DOHH2 (cell line): ENCODE measurements around the gene DYNLT5.
"Not testable (repeated sequence)": the region's sequence is repeated elsewhere in the genome, so short reads cannot be mapped to it uniquely, and the experiment has no call there.

Experiments used
- H3F3A ChIP-seq: fragments of 200-600 bp; sonication (generic), shearing (Covaris generic); 2 replicates; pipeline ENCODE4 v1.6.0; 2016; ENCODE audit warnings: antibody characterized with exemption, mild to moderate bottlenecking; ENCODE audit not compliant: control insufficient read depth, insufficient read depth
- H3K27ac ChIP-seq: fragments of 200-600 bp; sonication (generic); 2 replicates; pipeline ENCODE4 v1.5.1; 2014; ENCODE audit warnings: low read depth, mild to moderate bottlenecking, low read length, moderate library complexity
- H3K27me3 ChIP-seq: fragments of 200-600 bp; sonication (generic); 2 replicates; pipeline ENCODE4 v1.6.1; 2014; ENCODE audit warnings: mild to moderate bottlenecking, low read length, mixed read lengths; ENCODE audit not compliant: control insufficient read depth
- H3K36me3 ChIP-seq: fragments of 200-600 bp; sonication (generic); 2 replicates; pipeline ENCODE4 v1.6.1; 2014; ENCODE audit warnings: mild to moderate bottlenecking, low read length, moderate library complexity, mixed read lengths; ENCODE audit not compliant: control insufficient read depth
- H3K4me1 ChIP-seq: fragments of 200-600 bp; sonication (generic); 2 replicates; pipeline ENCODE4 v1.6.1; 2014; ENCODE audit warnings: mild to moderate bottlenecking, low read length, mixed read lengths; ENCODE audit not compliant: control insufficient read depth
- H3K4me2 ChIP-seq: fragments of 200-600 bp; sonication (generic); 2 replicates; pipeline ENCODE4 v1.6.0; 2014; ENCODE audit warnings: mild to moderate bottlenecking, low read length, moderate library complexity
- H3K4me3 ChIP-seq: fragments of 200-600 bp; sonication (generic); 2 replicates; pipeline ENCODE4 v1.5.1; 2014; ENCODE audit warnings: mild to moderate bottlenecking, low read length, mixed read lengths
- H3K79me2 ChIP-seq: fragments of 200-600 bp; sonication (generic); 2 replicates; pipeline ENCODE4 v1.6.1; 2014; ENCODE audit warnings: mild to moderate bottlenecking, low read length, mixed read lengths; ENCODE audit not compliant: control insufficient read depth
- H3K9me2 ChIP-seq: fragments of 200-600 bp; sonication (generic); replicated peaks from 2 replicates; pipeline ENCODE4 v1.6.1; 2014; ENCODE audit warnings: mild to moderate bottlenecking, low read length, mixed read lengths; ENCODE audit not compliant: control insufficient read depth
- H3K9me3 ChIP-seq: fragments of 200-600 bp; sonication (generic); 2 replicates; pipeline ENCODE4 v1.6.1; 2014; ENCODE audit warnings: antibody characterized with exemption, low read length, mixed read lengths; ENCODE audit not compliant: control insufficient read depth, insufficient read depth
- H4K20me1 ChIP-seq: fragments of 200-600 bp; sonication (generic); 2 replicates; pipeline ENCODE4 v1.6.0; 2014; ENCODE audit warnings: low read depth, mild to moderate bottlenecking, antibody characterized with exemption, low read length, moderate library complexity; ENCODE audit not compliant: control insufficient read depth, insufficient read depth
- CTCF ChIP-seq: fragments of 200-600 bp; sonication (generic); IDR thresholded peaks from one replicate; pipeline ENCODE4 v1.5.1; 2014; ENCODE audit warnings: antibody characterized with exemption, mild to moderate bottlenecking, low read depth, low read length; ENCODE audit not compliant: poor library complexity, severe bottlenecking
- EZH2phosphoT487 ChIP-seq: fragments of 200-600 bp; sonication (generic); IDR thresholded peaks from 2 replicates; pipeline ENCODE4 v1.6.1; 2017; ENCODE audit warnings: borderline replicate concordance, mild to moderate bottlenecking, antibody characterized with exemption, low read length, moderate library complexity, mixed read lengths

Gene DYNLT5

GRCh38 chr1:66732407-66733166 is 19.7 kb upstream of the DYNLT5 start:
- H3K9me3 ChIP-seq = no peaks in the 10 kb centered on the region
- no peaks in the 10 kb centered on the region for H3K79me2 ChIP-seq
- no peaks in the 10 kb centered on the region for H3F3A ChIP-seq
- H4K20me1 ChIP-seq = no peaks in the 10 kb centered on the region
- no peaks in the 10 kb centered on the region for H3K36me3 ChIP-seq
- TF ChIP-seq CTCF (no peak), EZH2phosphoT487 (no peak)
- H3K27me3 ChIP-seq = peaks cover 9% of the 10 kb centered on the region
- H3K4me3 ChIP-seq = no peak overlapping the region
- H3K9me2 ChIP-seq = no peaks in the 10 kb centered on the region
- H3K27ac ChIP-seq = no peak overlapping the region
- H3K4me2 ChIP-seq = no peak overlapping the region
- peaks cover 5% of the 10 kb centered on the region for H3K4me1 ChIP-seq

GRCh38 chr1:66733348-66734017 is 18.8 kb upstream of the DYNLT5 start:
- H3K4me2 ChIP-seq = no peak overlapping the region
- H3K27ac ChIP-seq = no peak overlapping the region
- H3K9me2 ChIP-seq = no peaks in the 10 kb centered on the region
- no peaks in the 10 kb centered on the region for H4K20me1 ChIP-seq
- peaks cover 5% of the 10 kb centered on the region for H3K4me1 ChIP-seq
- TF ChIP-seq EZH2phosphoT487 (no peak), CTCF (peak; percentile 37)
- H3K4me3 ChIP-seq = no peak overlapping the region
- H3K36me3 ChIP-seq = no peaks in the 10 kb centered on the region
- no peaks in the 10 kb centered on the region for H3K79me2 ChIP-seq
- H3F3A ChIP-seq = no peaks in the 10 kb centered on the region
- H3K27me3 ChIP-seq = peaks cover 9% of the 10 kb centered on the region
- no peaks in the 10 kb centered on the region for H3K9me3 ChIP-seq

- H3K9me2 ChIP-seq, H3K4me2 ChIP-seq: not testable (repeated sequence)
Measured at GRCh38 chr1:66734531-66734930, 17.7 kb upstream of the DYNLT5 start.

GRCh38 chr1:66737836-66738235 is 14.4 kb upstream of the DYNLT5 start:
- Histone ChIP-seq H4K20me1 (no peaks in the 10 kb centered on the region), H3K9me3 (no peaks in the 10 kb centered on the region), H3F3A (no peaks in the 10 kb centered on the region), H3K27me3 (no peaks in the 10 kb centered on the region), H3K4me3 (no peak overlapping the region), H3K36me3 (no peaks in the 10 kb centered on the region), H3K9me2 (no peaks in the 10 kb centered on the region), H3K4me1 (peaks cover 8% of the 10 kb centered on the region), H3K79me2 (no peaks in the 10 kb centered on the region), H3K4me2 (no peak overlapping the region), H3K27ac (no peak overlapping the region)
- TF ChIP-seq CTCF (no peak), EZH2phosphoT487 (no peak)

More at GRCh38 chr1:66734531-66734930, 17.7 kb upstream of the DYNLT5 start:
- not testable (repeated sequence) for H3K79me2 ChIP-seq, H3K27me3 ChIP-seq, H4K20me1 ChIP-seq, H3F3A ChIP-seq, H3K9me3 ChIP-seq, H3K4me1 ChIP-seq, H3K27ac ChIP-seq, H3K4me3 ChIP-seq, H3K36me3 ChIP-seq
